RPMI8226 (cell line): Measurements from ENCODE around the gene DNAH1.
"Not testable (repeated sequence)": the region's sequence is repeated elsewhere in the genome, so short reads cannot be mapped to it uniquely, and the experiment has no call there.

ENCODE experiments used
- DNase-seq: peaks from one replicate; pipeline ENCODE4 v3.0.0-alpha.2; 2015

Gene DNAH1

DNA sequence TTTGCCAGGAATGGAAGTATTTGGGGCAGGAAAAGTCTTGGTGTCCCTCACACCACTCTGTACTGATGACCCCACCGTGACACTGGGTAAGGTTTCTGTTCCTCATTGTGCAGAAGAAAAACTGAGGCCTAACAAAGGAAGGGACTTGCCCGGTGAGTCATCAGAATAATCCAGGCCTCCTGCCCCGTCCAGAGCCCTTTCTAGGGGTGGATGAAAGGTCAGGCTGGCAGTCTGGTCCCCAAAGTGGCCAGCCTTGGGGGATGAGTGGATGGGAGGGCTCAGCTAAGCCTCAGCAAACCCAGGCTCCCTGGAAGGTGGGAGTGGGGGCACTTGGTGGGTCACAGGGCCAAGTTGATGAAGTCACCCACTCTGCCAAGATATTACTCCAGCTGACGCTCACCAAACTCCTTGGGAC lies 2.3 kb upstream of the DNAH1 start:
- peak; percentile 89 for DNase-seq

DNA sequence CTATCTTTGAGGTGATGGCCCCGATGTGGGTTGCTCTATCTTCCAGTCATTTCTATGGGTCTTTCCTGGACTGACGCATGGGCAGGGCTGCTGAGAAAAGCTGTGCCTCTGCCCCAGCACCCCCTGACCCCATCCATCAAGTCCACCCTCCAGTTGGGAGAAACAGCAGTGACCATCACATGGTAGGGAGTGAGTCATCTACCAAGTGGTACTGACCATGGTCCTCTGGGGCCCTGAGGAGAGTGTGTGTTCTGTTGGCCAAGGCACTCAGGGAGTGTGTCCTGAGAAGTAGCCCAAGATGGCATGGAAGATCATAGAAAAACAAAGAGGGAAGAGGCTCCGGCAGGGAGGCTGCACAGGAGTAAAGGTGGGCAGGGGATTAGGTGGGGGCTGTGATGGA lies 1.6 kb upstream of the DNAH1 start:
- DNase-seq: no peak

DNA sequence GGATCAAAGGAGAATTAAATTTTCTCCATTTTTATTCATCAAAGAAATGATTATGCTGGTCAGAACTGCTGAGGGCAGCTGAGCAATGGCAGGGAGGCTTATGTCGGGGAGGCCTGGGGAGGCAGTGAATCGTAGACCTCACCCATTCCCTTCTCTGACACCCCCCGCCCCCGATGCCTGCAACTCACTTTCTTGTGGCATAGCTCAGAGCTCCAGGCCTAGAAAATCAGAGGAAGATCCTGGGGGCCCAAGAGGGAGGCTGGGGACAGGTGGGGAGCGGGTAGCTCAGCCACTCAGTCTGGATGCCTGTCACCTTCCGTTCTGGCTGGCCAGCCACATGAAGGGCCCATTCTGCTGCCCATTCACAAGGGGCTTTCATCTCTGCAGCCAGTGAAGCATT lies 1.1 kb upstream of the DNAH1 start:
- no peak for DNase-seq

DNA sequence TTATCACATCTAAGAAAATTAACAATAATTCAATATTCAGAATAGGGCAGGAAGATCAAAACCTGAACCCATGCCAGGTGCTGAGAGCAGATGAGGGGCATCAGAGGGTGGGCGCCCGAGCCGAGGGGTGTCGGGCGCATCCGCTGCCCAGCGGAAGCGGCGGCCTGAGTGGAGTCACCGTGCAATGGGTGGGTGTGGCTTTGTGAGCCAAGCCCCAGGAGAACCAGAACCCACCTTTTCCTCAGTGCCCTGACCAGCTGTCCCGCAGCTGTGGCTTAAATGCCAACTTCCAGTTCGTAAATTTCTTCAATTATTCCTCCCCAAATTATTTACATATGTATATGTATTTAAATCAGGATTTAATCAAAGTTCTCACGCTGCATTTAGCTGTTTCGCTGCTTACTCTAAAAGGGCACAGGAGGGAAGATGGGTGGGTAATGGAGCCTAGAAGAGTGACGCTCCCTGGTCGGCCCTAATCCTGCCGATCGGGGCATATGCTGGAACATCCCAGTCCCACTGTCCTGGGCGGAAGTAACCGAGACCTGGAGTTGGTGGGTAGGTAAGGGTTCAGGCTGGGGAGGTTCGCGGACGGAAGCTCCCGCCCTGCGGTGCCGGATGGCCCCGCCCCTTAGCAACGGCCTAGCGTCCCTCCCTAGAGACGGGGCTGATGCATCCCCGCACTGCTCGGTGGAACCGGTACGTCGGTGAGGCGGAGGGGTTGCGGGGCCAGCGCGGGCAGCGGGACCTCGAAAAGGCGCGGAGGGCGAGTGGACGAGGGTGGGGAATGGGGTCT lies 1.3 kb downstream of the DNAH1 start:
- no peak for DNase-seq

DNA sequence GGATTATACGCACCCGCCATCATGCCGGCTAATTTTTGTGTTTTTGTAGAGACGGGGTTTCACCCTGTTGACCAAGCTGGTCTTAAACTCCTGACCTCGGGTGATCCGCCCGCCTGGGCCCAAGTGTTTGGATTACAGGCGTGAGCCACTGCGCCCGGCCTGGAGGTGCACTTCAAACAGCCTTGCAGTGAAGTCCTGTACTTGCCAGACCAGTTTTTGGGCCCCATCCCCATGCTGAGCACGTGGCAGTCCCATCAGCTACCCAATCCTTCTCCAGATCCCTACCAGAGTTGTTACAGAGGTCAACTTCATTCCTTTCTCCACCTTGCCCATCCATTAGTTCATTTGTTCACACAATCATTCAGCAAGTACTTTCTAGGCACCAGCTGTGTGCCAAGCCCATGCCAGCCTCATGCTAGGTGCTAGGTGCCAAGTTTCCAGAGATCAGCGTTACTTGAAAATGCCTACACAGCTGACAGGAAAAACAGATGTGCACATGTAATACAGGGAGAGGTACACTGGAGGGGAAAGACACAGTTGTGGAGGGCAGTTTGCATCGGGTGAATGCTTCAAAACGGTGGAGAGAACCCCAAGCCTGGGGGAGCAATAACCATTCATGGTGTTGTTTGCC lies 2.2 kb downstream of the DNAH1 start:
- DNase-seq: peak; percentile 47

DNA sequence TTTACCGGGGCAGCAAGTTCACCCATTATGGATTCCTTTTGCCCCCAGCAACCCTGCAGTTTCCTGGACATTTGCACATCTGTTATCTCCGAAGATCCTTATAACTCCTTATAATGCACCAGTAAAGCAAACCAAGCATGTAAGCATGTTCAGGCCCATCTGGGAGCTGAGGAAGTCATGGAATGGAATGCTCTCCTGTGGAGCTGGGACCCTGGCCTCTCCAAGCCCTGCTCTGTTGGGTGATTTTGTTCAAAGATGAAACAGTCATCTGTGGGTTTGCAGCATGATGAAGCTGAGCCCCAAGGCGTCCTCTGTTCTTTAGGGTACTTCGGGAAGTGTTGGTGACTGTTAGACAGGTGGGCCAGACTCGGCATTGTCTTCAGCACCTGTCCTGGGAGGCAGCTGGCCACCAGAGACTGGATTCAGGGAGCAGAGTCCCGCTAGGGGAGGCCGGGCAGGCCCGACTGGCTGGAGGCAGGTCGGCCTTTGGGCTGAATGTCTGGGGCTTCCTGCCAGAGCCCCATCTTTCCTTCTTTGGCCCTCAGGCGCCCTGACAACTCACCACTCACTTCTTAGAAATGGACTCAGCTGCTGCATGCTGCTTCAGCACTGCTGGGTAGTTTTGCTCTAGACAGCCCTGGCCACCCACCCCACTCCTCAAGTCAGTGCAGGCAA lies 3.9 kb downstream of the DNAH1 start:
- no peak for DNase-seq

DNA sequence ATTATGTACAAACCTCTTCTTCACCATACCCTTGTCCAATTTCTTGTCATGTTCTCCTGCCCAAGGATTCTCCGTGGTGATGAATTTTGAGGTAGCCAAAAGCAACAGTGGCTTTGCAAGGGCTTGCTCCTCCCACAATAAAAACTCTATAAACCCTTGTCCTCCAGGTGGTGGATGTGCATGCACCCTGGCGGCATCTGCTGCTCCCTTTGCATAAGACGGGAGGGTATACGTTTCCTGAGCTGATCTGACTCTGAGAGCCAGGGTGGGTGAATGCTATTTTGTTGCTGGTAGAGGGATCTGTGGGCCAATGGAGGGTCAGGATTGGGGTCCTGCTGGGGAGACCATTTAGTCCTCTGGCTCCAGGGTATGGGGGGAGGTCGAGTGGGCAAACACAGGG lies 5.4 kb downstream of the DNAH1 start:
- DNase-seq: no peak

DNA sequence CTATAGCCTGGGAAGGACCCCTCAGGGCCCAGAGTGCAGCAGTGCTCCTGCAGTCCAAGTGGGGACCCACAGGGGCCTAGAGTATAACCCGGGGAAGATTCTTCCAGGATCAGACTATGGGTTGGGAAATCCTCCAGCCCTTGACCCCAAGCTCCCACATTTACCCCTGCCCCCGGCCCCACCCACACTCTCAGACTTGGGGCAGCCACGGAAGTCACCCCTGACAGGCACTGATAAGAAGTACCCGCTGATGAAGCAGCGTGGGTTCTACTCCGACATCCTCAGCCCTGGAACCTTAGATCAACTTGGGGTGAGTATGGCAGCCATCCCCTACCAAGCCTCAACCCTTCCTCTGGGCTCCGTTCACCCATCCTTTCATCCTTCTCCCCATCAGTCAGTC lies 6.3 kb downstream of the DNAH1 start:
- no peak for DNase-seq

DNA sequence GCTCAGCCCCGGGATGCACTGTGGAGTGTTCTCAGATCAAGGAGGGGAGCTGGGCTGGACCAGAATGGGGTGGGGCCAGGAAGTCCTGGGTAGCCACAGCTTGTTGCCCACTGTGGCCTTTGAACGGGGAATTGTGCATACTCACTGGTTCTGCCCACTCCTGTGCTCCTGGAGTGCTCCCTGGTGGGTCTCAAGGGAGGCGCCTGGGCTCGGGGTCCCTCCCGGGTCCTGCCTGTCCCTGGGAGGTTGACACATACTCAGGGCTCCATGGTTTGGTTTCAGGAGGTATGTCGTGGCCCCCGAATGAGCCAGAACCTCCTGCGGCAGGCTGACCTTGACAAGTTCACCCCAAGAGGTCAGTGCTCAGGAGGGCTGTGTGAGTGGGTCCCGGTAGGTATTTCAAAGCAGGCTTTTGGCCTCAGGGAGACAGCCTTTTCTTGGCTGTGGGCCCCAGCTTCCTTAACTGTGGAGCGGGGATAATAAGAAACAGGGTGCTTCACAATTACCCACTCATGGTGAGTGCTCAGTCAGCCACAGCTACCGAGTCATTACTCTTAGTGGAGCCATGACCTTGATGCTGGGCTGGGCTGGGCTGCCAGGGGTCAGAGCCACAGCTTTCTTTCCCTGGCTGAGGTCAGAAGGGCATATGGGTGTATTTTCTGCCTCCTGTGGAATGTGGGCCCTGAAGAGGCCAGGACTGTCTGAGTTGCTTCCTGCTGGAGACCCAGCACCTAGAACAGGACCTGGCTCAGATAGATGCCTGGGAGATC lies 7.6 kb downstream of the DNAH1 start:
- peak; percentile 19 for DNase-seq

DNA sequence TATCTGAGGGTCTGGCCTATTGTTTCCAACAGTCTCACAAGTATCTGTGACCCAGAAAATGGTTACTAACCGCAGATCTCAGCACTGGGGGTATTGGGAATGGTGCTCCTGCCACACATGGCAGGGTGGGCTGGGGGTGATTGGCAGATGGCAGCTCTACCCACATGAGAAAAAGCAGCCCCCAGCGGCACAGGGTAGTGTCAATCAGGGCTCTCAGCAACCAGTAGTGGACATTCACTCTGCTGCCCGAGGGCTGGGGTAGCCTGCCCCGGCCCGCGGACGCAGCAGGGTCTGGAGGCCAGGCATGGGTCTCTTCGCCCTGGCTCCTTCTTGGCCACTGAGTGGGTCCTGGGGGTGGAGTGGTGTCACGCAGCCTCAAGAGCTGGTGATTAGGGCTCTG lies 8.6 kb downstream of the DNAH1 start:
- no peak for DNase-seq

DNA sequence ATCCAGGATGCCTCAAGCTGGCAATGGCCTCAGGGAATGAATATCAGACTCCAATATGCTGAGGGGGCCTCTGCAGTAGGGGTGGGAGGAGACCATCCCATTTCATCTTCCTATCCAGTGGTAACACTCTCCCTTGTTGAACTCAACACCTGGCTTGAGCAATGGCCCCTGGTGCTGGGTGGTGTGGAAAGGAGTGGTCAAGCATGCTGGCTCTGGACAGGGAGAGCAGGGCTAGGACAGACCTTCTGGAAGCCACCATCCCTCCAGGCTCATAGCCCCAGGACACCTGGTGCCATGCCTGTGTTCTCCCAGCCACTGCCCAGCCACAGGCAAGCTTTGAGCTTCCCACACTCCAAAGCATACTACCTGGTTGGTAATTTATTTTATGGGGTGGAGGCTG lies 9.6 kb downstream of the DNAH1 start:
- DNase-seq: no peak

DNA sequence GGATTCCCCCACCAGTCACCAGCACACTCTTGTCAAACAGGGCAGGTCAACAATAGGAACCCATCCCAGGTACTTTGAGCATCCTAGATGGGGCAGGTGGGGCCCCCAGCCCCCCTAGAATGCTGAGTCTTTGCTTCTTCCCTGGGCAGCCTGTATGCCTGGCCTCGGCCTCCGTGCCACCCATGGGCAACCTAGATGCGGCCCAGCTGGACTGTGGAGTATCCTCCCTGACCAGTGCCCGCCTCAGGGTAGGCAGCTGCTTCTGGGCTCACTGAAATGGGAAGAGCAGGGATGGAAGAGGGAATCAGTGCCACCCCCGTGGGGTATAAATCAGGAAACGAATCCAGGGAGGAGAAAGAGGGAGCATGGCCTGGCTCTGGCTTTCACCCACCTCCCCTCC lies 10.9 kb downstream of the DNAH1 start:
- no peak for DNase-seq

DNA sequence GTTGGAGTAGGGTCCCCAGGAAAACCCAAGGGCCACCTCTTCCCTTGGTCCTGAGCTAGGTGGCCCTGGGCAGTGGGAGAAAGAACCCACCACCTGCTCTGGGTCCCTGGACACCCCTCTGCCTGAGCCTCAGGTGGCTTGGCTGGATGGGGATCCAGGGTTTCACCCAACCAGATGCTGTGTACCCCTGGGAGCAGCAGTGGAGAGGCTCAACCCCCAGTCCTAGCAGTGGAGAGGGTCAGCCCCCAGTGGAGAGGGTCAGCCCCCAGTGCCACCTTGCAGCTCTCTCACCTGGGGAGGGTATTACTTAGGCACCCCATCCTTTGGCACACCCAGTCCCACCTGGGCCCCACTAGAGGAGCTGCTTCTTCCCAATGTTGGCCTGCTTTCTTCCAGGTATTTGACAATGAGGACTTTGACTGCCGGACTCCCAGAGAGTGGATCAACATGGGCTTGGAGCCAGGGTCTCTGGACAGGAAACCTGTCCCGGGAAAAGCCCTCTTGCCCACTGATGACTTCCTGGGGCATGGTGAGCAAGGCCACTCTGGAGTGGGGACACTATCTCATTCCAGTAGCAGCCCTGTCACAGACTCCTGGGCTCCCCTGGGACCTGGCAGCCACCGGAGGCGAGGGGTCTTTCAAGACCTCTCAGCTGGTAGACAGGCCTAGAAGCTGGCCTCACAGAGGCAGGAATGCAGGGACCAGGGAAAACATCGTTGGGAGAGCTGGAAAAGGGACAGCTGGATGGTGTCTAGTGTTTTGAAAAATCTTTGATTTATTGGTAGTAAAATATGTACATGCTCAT lies 11.6 kb downstream of the DNAH1 start:
- DNase-seq: no peak

DNA sequence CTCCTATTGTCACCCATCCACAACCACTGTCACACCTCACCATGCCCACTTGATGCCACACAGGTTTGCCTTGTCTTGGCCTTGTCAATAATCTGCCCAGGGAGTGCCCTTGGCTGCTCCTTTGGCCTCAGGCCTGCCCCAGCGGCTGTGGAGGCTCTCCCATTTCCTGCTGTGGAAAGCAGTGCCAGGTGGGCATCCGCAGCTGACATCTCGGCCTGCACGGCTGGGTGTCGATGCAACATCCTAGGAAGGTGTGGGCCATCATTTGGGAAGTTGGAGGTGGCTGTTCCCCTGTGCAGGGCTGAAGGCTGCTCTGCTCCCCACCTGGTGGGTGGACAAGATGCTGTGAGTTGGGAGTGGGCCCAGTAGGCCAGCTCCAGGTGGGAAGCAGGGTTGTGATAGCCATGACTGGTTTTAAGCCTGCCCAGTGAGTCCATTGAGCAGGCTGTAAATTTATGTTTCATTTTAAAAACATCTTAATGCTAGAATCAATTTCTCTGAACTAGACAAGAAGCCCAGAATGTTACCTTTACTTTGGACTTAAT lies 12.5 kb downstream of the DNAH1 start:
- no peak for DNase-seq

DNA sequence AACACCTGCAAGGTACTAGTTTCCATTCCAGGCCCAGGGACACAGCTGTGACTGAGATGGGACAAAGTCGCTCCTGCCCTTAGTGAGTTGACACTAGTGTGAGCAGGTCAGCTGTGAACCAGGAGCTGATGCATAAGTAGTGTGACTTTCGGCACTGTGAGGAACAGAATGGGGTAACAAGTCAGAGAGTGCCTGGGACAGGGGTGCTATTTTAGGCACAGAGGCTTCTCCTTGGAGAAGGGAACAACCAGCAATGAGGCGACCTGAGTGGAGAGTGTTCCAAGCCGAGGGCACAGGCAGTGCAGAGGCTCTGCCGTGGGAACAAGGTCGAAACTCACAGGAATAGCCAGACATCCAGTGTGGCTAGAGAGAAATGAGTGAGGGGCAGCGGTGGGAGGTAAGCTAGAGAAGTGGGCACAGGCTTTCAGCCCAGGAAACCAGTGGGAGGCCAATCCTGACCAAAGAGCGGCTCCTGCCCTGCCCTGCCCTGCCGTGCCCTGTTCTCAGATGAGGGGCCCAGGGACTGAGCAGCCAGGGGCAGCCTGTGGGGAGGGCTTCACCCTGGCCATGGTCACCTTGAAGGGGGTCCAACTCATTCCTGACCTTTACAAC lies 14.2 kb downstream of the DNAH1 start:
- DNase-seq: no peak

DNA sequence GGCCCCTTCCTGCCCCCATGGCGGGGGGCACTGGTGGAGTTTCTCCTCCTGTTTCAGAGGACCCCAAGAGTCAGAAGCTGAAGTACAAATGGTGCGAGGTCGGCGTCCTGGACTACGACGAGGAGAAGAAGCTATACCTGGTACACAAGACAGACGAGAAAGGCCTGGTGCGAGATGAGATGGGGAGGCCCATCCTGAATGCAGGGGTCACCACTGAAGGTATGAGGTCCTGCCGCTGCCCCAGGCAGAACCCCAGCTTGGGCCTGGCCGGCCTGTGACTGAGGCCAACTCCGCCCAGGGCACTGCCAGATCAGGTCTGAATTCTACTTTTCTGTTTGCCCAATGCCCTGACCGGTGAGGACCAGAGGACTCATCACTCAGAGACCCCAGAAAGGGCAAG lies 15.0 kb downstream of the DNAH1 start:
- no peak for DNase-seq

DNA sequence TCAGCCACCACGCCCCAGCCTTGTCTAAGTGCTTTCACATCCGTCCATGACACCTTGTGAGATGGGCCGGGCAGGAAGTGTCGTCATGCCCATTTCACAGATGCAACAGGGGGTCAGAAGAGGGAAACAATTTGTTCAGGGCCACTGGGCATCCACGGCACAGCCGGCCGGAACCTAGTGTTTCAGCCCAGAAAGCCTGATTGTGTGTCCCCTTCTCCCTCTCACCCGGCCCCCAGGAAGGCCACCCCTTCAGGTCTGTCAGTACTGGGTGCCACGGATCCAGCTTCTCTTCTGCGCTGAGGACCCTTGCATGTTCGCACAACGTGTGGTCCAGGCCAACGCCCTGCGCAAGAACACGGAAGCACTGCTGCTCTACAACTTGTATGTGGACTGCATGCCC lies 15.8 kb downstream of the DNAH1 start:
- no peak for DNase-seq

DNA sequence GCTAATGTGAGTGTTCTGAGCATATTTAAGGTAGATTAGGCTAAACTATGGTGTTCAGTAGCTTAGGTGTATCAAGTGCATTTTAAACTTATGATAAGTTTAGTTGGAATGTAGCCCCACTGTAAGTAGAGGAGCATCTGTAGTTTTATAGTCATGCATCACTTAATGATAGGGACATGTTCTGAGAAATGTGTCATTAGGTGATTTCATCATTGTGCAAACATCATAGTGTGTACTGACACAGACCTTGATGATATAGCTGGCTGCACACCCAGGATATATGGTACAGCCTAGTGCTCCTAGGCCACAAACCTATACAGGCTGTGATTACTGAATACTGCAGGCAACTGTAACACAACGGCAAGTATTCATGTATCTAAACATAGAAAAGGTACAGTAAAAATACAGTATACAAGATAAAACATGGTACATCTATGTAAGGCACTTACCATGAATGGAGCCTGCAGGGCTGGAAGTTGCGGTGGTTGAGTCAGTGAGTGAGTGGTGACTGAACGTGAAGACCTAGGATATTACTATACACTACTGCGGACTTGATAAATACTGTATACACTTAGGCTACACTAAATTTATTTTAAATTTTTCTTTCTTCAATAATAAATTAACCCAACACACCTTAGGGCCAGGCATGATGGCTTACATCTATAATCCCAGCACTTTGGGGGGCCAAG lies 17.9 kb downstream of the DNAH1 start:
- DNase-seq: no peak

DNA sequence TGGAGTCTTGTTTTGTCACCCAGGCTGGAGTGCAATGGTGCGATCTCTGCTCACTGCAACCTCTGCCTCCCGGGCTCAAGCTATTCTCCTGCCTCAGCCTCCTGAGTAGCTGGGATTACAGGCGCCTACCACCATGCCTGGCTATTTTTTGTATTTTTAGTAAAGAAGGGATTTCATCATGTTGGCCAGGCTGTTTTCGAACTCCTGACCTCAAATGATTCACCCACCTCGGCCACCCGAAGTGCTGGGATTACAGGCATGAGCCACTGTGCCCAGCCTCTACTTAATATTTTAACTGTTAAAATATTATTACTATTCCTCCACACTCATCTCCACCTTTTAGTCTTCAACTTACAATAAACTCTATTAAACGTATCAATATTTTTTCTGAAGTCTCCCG lies 22.0 kb downstream of the DNAH1 start:
- not testable (repeated sequence) for DNase-seq

DNA sequence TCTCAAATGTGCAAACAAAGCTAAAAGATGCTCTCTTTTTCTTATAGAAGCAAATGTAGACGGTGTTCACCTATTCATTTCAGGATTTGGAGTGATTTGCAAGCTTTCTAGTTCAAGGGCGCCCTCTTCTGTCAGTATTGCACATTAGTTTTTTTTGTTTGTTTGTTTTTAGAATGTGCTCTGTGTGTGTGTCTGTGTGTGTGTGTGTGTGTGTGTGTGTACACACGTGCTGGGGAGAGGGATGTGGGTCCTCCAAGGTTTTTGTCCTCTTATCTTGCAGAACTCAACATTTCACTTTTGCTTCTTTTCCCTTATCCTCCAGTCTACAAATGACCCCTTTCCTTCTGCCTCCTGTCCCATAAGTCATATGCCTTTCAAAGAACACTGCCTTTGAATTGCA lies 23.5 kb downstream of the DNAH1 start:
- DNase-seq: peak; percentile 69

DNA sequence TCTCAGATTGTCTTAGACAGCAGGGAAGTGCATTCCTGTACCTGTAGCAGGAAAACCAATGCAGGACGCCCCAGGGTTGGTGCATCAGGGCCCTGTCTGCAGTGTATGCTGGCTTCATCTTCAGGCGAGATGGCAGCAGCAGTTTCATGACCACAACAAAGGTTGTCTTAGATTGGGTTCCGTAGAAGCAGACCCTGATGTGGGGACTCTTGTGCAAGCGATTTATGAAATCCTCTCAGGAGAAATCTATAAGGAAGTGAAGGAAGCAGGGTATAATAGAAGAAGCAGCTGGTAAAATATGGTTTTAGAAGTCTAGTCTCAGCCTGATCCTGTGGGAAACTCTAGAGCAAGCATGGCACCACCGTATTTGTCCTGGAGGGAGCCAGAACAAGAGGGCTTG lies 25.0 kb downstream of the DNAH1 start:
- no peak for DNase-seq
